Coronary artery (tissue), 2 donors: ENCODE data around the gene OR2F2.

Experiments
- DNase-seq: peaks from one replicate; pipeline ENCODE4 v3.0.0-alpha.2; 2017; ENCODE audit warnings: low spot score
- H3K27ac ChIP-seq, 2 donors: fragments of 200-600 bp; sonication (generic); one replicate each; pipeline ENCODE4 v1.5.1; 2016 to 2019
- H3K4me3 ChIP-seq: fragments of 200-600 bp; sonication (generic); 2 replicates; pipeline ENCODE4 v1.5.1; 2016; ENCODE audit warnings: mild to moderate bottlenecking, moderate library complexity
- TF ChIP-seq, protein P1 (sequence below): fragments of 200-600 bp; sonication (generic); IDR thresholded peaks from one replicate; pipeline ENCODE4 v1.5.1; 2019; ENCODE audit warnings: antibody characterized with exemption

The OR2F2 gene

DNA sequence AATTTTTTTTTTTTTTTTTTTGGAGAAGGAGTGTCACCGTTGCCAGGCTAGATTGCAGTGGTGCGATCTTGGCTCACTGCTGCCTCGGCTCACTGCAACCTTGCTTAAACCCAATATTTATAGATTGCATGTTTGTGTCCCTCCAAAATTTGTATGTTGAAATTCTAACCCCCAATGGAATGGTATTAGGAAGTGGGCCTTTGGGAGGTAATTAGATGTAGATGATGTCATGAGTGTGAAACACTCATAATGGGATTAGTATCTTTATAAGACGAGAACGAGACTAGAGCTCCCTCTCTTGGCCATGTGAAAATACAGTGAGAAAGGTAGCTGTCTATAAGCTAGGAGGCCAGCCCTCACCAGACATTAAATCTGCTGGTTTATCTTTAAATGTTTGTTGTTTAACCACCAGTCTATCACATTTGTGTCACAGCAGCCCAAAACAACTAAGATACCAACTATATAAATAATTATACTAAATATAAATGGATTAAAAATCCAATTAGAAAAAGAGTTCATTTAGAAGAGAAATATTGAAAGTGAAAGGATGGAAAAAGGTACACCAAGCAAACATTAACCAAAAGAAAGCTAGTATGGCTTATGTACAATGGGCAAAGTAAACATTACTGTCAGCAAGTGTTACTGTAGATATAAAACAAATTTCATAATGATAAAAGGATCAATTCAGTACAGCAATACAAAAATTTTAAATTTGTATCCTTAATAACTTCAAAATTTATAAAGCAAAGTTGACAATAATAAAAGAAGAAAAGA lies 42.3 kb upstream of the OR2F2 start:
- TF ChIP-seq, protein P1, sequence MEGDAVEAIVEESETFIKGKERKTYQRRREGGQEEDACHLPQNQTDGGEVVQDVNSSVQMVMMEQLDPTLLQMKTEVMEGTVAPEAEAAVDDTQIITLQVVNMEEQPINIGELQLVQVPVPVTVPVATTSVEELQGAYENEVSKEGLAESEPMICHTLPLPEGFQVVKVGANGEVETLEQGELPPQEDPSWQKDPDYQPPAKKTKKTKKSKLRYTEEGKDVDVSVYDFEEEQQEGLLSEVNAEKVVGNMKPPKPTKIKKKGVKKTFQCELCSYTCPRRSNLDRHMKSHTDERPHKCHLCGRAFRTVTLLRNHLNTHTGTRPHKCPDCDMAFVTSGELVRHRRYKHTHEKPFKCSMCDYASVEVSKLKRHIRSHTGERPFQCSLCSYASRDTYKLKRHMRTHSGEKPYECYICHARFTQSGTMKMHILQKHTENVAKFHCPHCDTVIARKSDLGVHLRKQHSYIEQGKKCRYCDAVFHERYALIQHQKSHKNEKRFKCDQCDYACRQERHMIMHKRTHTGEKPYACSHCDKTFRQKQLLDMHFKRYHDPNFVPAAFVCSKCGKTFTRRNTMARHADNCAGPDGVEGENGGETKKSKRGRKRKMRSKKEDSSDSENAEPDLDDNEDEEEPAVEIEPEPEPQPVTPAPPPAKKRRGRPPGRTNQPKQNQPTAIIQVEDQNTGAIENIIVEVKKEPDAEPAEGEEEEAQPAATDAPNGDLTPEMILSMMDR: no peak
- DNase-seq: no peak
- Histone ChIP-seq H3K4me3 (no peak overlapping the region), H3K27ac (no peak overlapping the region)

DNA sequence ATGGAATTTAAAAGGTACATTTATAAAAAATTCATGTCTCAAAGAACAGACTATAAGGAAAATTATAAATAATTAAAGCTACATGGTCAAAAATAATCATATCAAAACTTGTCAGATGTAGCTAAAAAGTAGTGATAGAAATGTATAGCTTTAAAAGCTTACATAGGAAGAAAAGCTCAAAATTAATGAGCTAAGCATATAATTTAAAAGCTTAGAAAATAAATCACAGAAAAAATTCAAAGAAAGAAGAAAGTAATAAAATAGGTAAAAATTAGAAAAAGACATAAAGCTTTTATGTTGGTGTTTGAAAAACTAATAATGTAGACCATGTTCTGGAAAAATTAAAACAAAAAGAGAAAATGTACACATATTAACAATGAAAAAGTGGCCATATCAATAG lies 38.4 kb upstream of the OR2F2 start:
- no peak for DNase-seq
- Histone ChIP-seq H3K4me3 (no peak overlapping the region), H3K27ac (no peak overlapping the region)
- TF ChIP-seq, protein P1: no peak

DNA sequence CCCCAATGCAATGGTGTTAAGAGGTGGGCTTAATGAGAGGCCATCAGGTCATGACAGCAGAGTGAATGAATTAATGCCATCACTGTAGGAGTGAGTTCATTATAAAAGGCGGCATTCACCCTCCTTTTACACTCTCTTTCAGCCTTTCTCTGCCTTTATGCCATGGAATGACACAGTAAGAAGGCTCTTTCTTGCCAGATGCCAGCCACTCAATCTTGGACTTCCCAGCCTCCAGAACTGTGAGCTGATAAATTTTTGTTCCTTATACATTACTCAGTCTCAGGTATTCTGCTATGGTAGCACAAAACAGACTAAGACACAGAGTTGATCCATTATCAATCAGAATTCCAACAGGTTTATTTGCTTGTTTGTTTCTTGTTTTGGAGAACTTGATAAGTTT lies 36.2 kb upstream of the OR2F2 start:
- H3K4me3 ChIP-seq: no peak overlapping the region
- TF ChIP-seq, protein P1: no peak
- DNase-seq: no peak
- H3K27ac ChIP-seq: no peak overlapping the region

DNA sequence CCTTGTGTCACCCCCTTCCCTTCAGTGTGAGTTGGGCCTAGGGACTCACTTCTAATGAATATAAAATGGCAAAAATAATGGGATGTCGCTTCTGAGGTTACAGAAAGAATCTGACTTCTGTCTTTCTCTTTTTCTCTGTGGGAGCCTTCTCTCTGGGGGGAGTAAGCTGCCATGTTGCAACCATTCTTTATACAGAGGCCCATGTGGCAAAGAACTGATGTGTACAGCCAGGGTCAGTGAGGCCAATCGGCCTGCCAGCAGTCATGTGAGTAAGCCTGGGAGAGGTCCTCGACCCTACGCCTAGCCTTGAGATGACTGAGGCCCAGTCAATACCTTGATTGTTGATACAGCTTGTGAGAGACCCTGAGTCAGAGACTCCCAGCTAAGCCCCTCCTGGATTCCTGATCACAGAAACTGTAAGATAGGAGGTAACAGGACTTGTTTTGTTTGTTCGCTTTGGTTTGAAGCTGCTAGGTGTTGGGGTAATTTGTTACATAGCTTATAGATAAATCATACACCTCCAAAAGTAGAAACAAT lies 34.7 kb upstream of the OR2F2 start:
- DNase-seq: no peak
- Histone ChIP-seq H3K4me3 (peak overlapping the region; percentile 96), H3K27ac (peak overlapping the region; percentile 43 to 93)
- TF ChIP-seq, protein P1: no peak

DNA sequence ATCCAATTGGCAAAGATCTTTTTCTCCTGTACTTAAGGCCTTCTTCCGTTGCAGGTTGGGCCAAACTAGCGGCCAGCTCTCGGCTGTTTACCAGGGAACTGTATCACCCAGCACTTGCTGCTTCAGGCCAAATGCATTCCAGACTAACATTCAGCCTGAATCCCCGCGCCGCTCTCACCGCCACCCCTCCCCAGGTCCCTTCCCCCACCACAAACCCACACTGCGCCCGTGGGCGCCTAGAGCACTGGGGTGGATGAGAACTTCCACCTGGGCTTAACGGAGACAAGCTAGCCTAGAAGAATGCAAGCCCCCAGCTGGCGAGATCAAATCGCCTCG lies 33.7 kb upstream of the OR2F2 start:
- DNase-seq: no peak
- peak overlapping the region; percentile 96 for H3K4me3 ChIP-seq
- H3K27ac ChIP-seq: peak overlapping the region; percentile 93 to 97
- TF ChIP-seq, protein P1: no peak

DNA sequence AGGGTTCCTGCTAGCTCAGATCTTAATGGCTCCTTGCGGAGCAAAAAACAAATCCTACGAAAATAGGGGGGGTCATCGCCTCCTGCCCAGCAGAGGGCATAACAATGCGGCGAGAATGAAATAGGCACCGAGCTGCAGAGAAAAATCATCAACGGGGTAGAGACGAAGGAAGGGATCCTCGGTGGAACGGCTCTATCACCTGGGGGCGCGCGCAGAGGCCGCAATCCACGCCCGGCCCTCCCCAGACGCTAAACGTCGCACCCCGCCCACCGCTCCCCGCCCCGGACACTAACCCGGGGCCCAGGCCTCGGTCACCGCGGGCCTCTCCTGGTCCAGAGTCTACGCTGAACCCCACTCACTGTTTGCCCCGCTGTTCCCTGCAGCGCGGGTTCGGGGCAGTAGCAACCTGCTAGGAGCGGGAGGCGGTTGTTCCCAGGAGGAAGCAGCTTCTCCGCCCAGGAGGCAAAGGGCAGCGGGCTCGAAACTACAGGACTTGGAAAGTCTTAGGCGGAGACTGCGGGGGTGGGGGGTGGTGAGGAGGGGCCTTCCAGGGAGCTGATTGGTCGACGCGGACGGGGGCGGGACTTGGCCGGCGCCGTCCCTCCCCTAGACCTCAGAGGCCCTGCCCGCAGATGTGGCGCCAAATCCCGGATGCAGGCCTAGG lies 33.2 kb upstream of the OR2F2 start, which contains the start of gene TCAF1:
Gene TCAF1 (minus strand): TSS at position 509 of the 664 bp plus-strand sequence. CDS start 25,568 bp downstream, outside the sequence.
- DNase-seq: peak; percentile 96
- Histone ChIP-seq H3K4me3 (peak within 1 kb of the TSS; percentile 96), H3K27ac (peak within 1 kb of the TSS; percentile 93 to 97)
- TF ChIP-seq, protein P1: no peak
